HG02642 (cell line): ENCODE results near the gene SERPINI2.

Experiments used
- ATAC-seq: cut with Tn5 transposase; IDR thresholded peaks from one replicate; pipeline ENCODE4 v1.9.1; 2021; ENCODE audit warnings: mild to moderate bottlenecking; ENCODE audit not compliant: unreplicated experiment, poor library complexity

SERPINI2 gene, protein sequence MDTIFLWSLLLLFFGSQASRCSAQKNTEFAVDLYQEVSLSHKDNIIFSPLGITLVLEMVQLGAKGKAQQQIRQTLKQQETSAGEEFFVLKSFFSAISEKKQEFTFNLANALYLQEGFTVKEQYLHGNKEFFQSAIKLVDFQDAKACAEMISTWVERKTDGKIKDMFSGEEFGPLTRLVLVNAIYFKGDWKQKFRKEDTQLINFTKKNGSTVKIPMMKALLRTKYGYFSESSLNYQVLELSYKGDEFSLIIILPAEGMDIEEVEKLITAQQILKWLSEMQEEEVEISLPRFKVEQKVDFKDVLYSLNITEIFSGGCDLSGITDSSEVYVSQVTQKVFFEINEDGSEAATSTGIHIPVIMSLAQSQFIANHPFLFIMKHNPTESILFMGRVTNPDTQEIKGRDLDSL

DNA sequence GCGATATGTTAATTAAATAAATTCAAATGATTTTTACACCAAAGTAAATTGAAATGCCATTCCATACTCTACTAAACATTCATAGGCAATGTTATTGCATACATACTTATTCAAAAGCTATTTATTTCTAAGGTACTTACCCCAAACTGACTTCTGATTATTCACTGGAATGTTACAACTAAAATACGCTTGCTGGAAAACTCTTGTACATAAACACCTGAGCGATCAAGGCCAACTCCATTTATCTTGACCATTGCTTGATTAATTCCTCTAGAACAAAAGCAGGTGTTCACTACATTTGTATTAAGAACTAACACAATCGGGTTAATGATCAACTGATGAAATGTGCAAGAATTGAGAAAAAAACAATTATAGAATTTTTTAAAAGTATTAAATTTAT is at the start of gene SERPINI2:
SERPINI2 (minus strand) TSS at position 180 of the 400 bp plus-strand sequence. CDS start 2,208 bp downstream, outside the sequence.
- no peak for ATAC-seq

DNA sequence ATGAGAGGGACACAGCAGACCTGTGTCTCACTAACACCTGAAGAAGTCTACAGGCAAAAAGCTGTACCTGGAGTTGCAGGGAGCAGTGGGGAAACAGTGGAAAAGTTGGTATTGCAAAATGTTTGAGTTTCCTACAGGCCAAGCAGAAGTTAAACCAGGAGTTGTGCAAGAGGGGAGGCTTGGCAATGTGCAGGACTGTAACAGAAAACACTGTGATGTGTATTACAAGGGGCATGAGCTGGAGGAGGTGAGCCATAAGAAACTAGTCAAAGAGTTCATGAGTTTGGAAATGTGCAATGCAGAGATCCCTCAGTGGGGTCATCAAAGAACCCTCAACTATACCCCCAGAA is 47.1 kb upstream of the SERPINI2 start:
- ATAC-seq: no peak

DNA sequence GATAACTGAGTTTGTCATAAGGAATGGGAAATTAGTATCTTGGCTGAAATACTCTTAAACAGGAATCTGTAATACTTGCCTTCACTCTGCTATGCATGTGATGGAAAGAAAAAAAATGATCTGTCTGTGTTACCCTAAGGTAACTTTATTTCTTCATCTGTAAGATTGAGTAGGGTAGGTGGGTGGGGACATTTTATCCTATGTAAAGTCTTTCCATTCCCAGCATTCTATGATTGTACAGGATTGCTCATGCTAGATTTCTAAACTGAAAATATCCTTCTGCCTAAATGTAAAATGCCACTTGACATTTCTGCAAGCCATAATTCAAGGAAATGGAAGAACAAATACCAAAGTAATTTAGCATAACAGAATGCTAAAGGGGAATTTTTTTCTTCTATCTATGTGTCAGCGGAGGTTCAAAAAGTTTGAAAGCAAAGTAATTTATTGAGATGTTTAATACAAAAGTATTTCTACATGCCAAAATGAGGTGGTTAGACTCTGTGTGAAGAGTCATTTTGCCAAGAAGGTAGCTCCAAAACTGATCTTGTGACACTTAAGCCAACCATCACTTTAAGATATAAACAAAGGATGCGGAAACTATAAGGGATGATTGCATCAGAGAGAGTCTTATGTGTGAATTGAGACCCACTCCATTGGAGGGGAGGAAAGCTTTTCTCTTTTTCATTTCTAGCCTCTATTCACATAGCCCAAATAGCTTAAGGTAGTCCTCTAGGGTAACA is 46.6 kb upstream of the SERPINI2 start:
- no peak for ATAC-seq

DNA sequence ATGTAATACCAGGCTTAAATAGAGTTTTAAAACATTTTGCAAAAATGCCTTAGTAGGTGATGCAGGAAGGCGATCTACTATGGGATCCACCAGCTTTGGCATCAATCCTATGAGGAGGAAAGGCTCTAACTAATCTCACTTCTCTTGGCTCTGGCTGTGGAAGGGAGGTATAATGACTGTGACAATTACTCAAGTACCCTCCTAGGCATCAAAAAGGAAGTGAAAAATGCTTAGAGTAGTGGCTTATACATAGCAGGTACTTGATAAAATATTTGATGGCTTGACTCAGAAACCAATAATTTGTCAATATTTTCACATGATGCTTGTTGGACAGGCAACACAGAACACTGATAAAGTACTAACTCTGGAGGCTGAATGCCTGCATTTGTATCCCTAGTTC is 34.1 kb upstream of the SERPINI2 start:
- ATAC-seq: peak; percentile 56

DNA sequence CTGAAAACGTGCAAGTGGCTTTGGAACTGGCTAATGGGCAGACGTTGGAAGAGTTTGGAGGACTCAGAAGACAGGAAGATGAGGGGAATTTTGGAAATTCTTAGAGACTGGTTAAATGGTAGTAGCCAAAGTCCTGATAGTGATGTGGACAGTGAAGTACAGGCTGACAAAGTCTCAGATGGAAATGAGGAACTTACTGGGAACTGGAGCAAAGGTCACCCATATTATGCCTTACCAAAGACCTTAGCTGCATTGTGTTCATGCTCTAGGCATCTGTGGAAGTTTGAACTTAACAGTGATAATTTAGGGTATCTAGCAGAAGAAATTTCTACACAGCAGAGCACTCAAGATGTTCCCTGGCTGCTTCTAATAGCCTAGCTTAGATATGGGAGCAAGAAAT is 28.6 kb upstream of the SERPINI2 start:
- ATAC-seq: no peak

DNA sequence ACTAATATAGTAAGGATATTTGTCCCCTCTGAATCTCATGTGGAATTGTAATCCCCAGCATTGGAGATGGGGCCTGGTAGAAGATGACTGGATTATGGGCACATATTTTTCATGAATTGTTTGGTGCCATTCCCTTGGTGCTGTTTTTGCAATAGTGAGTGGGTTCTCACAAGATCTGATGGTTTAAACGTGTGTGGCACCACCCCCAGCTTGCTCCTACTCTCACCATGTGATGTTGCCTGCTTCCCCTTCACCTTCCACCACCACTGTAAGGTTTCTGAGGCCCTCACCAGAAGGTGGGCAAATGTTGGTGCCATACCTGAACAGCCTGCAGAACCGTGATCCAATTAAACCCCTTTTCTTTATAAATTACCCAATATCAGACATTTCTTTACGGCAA is 28.1 kb upstream of the SERPINI2 start:
- no peak for ATAC-seq

DNA sequence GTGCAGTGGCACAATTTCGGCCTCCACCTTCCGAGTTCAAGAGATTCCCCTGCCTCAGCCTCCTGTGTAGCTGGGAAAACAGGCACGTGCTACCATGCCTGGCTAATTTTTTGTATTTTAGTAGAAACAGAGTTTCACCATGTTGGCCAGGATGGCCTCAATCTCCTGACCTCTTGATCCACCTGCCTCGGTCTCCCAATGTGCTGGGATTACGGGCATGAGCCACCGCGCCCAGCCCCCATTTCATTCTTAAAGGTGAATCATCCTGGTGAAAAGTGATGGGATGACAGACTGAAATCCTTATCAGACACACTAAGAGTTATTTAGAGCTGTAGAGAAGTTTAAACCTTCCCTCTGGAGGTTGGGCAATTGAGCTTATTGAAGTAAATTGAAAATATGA is 24.1 kb upstream of the SERPINI2 start:
- no peak for ATAC-seq

DNA sequence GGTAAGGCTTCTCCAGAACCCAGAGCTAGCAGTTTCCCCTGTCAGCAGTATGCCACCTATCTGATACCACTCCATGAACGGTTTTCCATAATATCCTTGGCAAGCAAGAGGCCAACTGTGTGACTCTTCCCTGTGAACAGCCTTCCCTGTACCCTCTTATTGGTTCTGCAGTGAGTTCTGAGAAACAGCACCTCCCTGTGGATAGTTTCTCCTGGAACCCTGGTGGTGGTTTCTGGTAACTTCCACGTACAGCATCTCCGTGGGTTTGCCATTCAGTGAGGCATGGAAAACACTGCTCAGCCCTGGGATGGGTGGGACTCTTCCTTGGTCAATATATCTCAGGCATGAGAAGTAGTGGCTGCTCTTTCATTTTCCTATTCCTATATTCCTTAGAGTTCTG is 19.4 kb upstream of the SERPINI2 start:
- ATAC-seq: no peak

DNA sequence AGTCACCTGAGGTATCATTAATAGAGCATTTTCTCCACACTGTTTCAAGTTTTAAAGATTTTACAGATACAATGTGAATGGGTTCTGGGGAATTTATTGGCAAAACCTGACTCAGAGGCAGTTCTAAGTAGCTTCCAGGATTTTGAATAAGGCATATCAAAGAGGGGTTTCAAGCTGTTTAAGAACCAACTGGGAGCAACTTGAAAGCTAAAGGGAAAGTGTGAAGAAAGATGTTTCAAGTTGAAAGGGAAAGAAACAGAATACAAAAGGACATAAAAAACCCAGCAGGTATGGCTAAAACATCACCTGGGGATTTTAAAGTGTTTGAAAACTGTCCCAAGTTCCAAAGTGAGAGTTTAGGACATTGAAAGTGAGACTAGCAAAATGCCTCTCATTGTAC is 17.8 kb upstream of the SERPINI2 start:
- ATAC-seq: no peak

DNA sequence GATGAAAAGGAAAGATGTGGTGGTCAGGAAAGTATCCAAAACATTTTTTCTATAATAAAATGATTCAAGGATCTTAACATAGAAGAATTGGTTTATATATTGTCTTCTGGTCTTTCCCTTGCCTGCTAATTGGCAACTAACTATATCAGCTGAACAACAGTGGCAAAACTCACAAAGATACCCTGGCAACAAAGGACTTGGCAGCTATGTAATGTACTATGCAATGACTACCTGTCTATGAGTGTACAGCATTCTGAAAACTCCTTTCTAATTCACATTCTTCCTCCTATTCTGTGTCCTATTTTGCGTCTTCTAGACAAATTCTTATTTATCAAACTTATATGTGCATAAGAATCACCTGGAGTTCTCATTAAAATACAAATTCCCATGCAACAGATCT is 15.7 kb upstream of the SERPINI2 start:
- ATAC-seq: no peak

DNA sequence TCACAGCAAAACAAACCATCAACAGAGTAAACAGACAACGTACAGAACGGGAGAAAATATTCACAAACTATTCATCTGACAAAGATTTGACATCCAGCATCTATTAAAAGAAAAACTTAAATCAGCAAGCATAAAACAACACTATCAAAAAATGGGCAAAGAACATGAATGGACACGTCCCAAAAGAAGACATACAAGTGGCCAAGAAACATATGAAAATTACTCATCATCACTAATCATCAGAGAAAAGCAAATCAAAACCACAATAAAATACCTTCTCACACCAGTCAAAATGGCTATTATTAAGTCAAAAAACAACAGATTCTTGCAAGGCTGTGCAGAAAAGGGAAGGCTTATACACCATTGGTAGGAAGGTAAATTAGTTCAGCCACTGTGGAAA is 13.7 kb upstream of the SERPINI2 start:
- no peak for ATAC-seq

DNA sequence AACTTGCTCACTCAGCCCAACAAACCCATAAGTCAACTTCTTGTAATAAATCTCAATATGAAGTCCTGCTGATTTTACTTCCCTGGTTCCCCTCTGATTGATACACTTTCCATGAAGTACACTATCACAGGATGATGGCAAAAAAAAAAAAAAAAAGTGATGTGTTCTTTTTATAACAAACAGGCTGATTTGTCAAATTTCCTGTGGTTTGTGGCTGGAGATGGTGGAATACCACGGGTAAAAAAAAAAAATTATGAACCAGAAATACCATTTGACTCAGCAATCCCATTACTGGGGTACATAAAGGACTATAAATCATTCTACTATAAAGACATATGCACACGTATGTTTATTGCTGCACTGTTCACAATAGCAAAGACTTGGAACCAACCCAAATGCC is 10.7 kb upstream of the SERPINI2 start:
- ATAC-seq: no peak

DNA sequence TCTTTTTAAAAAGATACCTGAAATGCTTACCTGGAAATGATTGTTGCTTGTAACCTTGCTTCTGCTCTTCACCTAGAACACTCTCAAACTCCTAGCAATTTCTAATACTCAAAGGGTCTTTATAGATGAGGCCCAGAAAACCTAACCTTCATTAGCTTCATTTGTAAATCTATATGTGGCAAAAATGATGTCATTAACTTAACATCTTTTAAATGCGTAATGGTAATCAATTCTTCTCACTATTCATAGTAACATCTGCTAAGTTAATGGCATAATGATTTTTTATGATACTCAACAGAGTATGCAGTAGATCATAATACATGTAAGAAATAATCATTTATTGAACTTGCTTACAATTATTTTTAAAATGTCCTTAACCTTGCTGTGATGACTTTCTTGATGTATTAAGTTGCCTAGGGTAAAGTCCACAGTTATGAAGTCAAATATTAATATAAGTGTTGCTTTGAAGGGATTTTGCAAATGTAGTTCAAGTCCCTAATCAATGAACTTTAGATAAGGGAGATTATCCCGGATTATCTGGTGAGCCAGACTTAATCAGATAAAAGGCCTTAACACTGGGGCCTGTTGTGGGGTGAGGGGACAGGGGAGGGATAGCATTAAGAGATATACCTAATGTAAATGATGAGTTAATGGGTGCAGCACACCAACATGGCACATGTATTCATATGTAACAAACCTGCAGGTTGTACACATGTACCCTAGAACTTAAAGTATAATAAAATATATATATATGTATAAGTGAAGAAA is 10.1 kb upstream of the SERPINI2 start:
- no peak for ATAC-seq

DNA sequence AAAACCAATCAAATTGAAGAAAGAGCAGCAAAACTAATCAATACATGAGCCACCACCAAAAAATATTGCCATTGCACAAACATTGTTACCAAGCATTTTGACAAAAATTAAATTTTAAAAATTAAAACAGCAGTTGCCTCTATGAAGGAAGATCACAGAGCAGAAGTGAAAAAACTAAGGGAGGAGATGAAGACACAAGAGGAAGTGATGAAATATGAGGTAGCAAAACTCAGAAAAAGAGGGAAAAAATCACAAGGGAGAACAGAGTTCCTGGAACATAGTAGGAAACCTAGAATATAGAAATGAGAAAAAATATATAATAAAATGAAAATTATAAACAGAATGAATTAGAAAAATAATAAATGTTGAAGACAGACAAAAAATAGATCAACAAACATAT is 7.3 kb upstream of the SERPINI2 start:
- ATAC-seq: no peak

DNA sequence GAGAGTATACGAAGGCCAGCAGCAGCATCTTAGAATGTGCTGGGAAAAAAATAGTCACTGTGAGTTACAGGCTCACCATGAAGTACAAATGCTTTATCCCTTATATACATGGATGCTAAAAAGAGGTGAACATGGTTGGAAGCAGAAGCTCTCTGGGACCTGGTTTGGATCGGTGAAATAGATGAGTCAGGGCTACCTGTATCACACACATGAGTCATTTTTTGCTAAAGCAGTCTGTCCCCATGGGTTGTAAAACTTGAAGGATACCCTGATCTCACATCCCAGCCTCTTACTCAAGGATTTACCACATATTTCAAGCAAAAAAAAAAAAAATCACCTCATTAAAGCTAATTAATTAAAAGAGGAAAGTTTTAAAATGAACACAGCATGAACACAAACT is 6.9 kb upstream of the SERPINI2 start:
- no peak for ATAC-seq

DNA sequence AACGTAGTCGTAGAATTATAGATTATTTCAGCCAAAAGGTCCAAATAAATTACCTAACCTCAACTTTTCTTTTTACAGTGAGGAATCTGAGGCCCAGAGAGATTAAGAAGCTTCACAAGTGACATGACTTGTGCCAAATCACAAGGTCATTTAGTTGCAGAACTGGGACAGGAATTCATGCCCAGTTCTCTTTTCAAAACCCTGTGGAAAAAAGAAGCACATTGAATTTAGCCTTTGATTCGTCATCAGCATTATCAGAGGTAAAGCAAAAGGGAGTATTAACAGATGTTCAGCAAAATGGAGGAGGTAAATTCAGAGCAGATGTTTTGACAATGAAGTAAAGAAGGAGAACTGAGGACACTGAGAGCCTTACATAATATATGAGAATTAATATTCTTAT is 4.5 kb downstream of the SERPINI2 start:
- no peak for ATAC-seq

DNA sequence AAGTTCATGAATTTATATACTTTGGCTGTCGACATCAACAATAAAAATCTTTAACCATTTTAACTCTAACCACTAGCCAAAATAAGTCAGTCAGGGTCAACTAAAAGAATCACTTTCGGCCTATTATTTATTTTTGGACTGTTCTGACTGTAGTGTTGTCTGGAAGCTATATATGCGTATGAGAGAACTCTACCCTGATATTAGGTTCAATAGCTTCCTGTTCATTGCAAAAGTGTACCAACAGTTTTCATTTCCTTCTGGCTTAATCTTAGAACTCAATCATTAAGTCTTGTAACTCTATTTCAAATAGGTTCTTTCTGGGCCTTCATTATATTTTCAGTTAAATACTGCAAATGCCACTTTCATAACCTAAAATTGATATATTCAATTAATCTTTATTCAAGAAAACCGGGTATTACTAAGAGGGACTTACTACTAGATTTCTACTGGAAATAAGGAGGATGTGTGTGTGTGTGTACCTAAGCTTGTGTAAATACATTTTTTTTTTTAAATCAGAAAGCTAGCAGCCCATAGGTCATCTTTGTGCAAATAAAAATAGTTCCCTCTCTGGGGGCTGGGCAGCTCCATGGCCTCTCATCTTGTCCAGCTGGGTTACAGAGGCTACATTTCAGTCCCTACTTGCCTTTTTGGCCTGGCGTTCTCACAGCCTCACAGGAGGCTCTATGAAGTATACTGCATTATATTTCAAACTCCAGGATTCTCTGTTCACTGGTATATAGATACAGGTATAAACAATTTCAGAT is 5.8 kb downstream of the SERPINI2 start:
- no peak for ATAC-seq

DNA sequence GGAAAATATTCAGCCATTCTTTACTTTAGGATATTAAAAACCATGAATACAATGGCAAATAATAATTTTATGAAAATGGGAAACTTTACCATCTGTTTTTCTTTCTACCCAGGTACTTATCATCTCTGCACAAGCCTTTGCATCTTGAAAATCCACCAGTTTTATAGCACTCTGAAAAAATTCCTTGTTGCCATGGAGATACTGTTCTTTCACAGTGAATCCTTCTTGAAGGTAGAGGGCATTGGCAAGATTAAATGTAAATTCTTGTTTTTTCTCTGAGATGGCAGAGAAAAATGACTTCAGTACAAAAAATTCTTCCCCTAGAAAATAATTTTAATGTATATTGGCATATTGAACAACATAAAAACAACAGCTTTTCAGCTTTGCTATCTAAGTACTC is 6.9 kb downstream of the SERPINI2 start:
- no peak for ATAC-seq

DNA sequence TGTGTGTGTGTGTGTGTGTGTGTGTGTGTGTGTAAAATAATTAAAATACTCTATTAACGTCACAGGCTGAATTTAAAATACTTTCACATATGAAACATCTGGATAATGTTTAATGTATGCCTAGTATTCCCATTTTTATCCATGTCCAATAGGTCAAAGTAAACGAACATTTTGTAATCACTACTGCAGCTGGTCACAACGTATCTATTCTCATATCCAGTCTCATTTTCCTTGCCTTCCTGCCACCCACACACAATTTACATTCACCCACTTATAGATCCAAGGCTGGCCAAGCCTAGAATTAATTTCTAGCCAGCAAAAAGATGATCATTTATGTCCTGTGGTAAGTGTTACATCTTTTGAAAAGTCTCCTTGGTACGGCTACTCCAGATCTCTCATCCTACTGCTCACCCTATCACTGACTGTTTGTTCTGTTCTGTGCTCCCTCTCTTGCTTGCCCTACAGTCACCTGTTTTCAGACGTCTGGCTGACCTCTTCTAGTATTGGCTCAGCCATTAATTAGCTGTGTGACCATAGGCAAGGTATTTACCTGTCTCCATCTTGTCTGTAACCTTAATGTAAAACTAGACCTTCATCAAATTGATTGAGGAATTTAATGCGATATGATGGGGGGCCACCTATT is 17.6 kb downstream of the SERPINI2 start:
- ATAC-seq: no peak

DNA sequence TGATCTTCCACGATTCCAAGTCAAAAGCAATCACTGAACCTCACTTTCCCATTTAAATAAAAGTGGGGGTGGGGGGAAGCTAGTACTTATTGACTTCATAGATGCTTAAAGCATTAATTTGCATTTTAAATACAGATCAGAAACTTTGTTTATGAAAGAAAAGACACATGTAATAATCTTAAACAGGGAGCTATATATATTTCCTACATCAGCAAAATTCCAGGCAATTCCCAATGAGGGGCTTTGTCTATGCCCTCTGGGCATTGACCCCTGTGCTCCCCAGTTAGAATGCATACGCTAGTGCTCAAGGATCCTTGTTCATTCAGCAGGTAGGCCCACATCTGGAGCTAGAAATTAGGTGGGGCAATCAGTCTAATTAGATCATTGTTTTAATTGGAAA is 20.0 kb downstream of the SERPINI2 start:
- ATAC-seq: no peak
